Ramos (cell line): ENCODE results near the gene TBX19.

Experiments used
- in situ Hi-C: fragments of 300-500 bp; cut with MboI; formaldehyde crosslinking; loops from one replicate; pipeline ENCODE4 v1.14.3; 2022; ENCODE audit warnings: low sequenced_read_pairs; ENCODE audit not compliant: unreplicated experiment

The TBX19 gene

DNA sequence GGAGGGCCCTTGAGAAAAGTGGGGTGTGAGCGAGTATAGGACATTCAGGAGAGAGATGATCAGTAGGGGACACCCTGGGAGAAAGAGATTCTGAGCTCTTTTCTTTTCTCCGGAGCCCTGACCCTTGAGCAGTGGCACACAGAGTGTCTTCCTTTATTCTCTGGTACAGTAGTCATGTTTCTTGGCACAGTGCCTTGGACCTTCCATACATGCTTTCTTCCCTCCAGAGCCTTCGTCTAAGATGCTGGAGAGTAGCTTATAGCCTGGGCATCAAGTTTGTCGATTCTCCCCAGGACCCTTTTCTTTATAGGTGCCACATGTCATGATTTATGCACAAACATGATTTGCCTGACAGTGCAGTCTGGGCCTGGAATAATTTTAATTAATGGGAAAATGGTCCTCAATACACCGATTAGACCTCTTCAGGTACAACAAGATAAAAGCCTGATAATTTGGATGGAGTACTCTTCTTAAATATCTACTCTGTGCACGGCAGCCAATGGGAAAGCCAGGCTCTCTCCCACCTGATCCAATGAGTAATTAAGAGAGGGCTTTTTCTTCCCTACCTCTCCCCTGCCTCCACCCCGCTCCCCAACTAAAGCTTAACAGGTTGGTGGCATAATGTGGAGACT lies at the start of gene TBX19:
TBX19 (plus strand) TSS at position 582 of the 632 bp plus-strand sequence. CDS start 214 bp downstream, outside the sequence.
- in situ Hi-C loops = no loop called here

- in situ Hi-C loops = no loop called here
Measured at GRCh38 chr1:168234846-168235547, 45.7 kb upstream of the TBX19 start.

DNA sequence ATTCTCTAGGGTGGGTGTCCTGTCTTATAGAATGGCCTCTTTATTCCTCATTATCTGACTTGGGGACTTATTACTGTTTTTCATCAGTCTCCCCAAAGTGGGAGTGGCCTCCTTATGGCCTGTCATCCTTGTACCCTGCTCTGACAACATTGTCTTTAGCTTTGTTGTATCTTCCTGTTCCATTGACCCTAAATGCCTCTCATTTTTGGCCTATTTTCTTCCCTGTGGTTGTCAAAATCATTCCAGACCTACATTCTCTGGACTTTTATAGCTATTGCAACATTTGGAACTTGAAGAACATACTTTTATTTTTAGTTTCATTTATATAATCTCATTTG lies 45.2 kb upstream of the TBX19 start:
- in situ Hi-C loops = no loop called here

GRCh38 chr1:168235937-168236336 lies 44.7 kb upstream of the TBX19 start:
- in situ Hi-C loops = no loop called here

- in situ Hi-C loops = no loop called here
Measured at GRCh38 chr1:168236836-168237611, 43.7 kb upstream of the TBX19 start.

DNA sequence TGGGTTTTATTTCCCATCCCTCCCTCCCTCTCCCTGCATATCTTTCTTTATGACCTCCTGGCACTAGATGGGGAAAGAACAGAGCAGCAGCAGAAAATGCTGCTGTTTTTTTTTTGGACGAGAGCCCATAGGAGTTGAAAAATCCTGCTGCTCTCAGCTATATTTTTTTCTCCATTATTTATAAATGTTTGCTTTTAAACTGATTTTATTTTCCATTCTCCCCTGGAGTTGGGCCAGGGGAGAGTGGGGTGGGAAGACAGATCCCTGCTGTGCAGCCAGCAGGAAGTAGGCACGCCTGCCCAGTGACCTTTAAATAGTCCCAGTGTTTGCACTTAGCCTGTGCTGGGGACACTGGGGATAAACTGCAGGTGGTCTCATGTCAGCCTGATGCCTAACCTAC lies 37.5 kb upstream of the TBX19 start:
- in situ Hi-C loops = no loop called here

GRCh38 chr1:168243636-168244212 lies 37.0 kb upstream of the TBX19 start:
- in situ Hi-C loops = no loop called here

DNA sequence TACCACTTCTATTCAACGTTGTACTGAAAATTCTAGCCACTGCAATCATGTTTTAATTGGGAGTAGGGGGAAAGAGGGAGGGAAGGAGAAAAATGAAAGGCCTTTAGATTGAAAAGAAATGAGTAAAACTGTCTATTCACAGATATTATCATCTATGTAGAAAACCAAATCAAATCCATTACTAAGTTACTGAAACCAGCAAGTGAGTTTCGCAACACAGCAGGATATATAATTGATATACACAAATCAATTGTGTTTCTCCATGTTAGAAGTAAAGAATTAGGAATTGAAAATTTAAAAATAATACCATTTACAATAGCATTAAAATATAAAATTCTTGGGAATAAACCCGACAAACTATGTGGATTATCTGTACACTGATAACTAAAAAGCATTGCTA lies 35.6 kb upstream of the TBX19 start:
- in situ Hi-C loops = no loop called here

DNA sequence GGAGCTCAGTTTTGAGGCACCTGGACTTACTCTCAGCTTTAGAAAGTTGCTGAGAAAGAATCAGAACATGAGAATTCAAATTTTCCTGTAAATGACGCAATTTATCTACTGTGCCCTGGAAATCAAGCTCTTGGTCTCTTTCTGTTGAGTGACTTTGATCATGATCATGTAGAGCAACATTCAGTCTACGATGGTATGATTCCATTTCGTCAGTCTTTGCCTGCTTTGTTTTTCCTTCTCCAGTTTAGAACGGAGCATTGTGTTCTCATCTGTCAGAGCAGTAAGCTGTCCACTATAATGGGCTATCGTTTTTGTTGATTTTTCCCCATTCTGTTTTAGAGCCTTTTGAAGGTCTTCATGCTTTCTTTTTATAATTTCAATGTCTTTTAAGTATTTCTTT lies 34.2 kb upstream of the TBX19 start:
- in situ Hi-C loops = no loop called here

- in situ Hi-C loops = no loop called here
Measured at GRCh38 chr1:168252204-168252733, 28.4 kb upstream of the TBX19 start.

DNA sequence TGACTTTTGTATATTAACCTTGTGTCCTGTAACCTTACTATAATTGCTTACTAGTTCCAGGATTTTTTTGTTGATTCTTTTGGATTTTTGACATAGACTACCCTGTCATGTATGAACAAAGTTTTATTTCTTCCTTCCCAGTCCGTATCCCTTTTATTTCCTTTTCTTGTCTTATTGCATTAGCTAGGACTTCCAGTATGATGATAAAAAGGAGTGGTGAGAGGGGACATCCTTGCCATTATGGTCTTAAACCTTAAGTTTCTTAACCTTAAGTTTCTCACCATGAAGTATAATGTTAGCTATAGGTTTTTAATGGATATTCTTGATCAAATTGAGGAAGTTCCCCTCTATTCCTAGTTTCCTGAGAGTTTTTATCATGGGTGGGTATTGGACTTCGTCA lies 24.5 kb upstream of the TBX19 start:
- in situ Hi-C loops = no loop called here

DNA sequence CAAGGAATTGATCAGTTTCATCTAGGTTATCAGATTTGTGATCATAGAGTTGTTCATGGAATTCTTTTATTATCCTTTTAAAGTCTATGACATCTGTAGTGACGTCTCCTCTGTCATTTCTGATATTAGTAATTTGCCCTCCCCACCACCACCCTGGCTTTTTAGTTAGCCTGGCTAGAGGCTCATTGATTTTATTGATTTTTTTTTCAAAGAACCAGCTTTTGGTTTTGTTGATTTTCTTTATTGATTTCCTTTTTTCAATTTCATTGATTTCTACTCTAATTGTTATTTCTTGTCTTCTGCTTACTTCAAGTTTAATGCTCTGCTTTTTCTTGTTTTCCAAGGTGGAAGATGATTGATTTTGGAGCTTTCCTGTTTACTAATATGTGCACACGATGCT lies 23.3 kb upstream of the TBX19 start:
- in situ Hi-C loops = no loop called here

- in situ Hi-C loops = no loop called here
Measured at GRCh38 chr1:168259567-168259966, 21.1 kb upstream of the TBX19 start.

GRCh38 chr1:168260393-168260792 lies 20.3 kb upstream of the TBX19 start:
- in situ Hi-C loops = no loop called here

DNA sequence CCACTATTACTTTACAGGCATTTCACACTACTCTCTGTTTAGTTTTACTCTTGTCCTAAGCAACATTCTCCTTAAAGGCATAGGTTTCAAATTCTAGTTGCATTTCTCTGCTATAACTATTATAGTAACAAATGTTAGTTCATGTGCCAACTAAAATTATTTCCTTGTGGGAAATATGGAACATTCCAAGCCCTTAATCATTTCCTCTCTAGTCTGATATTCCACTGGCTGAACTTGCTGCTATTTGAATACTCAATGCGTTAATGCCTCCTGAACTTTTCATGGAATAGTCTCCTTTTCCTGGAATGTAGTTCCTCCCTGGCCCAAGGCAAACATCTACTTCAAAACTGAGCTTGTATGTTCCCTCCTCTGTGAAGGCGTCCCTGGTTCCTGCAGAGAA lies 19.3 kb upstream of the TBX19 start:
- in situ Hi-C loops = no loop called here

DNA sequence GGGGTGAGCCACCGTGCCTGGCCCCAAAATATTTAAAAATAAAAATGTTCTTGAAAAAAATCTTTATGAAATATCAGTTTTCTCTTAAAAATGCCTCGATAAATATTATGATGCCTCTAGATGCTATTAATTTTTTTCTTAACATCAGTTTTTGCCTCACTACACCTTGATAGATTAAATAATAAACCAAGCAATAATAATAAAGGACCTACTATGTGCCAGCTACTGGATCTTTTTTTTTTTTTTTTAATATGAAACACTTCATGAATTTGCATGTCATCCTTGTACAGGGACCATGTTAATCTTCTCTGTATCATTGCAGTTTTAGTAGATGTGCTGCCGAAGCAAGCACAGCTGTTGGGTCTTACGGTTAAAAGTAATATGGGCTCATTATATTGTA lies 17.5 kb upstream of the TBX19 start:
- in situ Hi-C loops = no loop called here

- in situ Hi-C loops = no loop called here
Measured at GRCh38 chr1:168264296-168264695, 16.4 kb upstream of the TBX19 start.

DNA sequence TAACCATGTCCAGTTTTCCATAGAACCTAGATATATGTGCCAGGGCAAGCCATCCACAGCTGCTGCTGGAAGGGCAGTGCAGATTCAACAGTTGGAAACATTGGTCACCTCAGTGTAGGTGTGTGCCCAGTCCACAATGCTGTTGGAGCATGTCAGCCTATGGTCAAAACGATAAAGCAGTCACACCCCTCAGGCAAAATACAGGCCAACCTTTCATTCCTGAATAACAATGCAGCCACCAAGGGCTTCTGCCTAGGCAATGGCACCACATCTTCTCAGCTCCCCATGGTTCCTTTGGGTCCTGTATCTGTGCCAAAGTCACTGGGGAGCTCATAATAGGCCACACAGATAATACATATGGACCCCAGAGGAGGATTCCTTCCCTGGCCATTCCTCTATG lies 15.1 kb upstream of the TBX19 start:
- in situ Hi-C loops = no loop called here

DNA sequence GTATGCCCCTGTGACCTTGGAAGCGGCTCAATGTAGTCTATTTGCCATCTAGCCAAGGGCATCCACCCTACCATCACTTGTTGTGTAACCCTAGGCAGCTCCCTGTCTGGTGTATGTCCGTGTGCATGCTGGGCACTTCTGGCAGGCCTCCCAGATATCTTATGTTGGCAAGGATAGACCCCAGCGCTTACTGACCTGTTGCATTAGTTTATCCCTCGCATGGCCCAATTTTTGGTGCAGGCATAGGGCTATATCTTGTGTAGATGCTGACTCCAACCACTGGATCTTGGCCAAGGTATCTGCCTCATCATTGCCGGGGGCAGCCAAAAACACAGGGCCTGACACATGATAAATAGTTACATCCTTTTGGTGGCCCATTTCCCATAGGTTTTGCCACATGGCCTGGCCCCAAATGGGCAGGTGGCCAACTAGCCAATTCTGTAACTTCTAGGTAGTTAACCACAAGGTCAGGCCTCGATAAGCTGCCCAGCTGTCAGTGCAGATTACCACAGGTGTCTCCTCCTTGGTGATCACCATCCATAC lies 14.0 kb upstream of the TBX19 start:
- in situ Hi-C loops = no loop called here

- in situ Hi-C loops = no loop called here
Measured at GRCh38 chr1:168271636-168272035, 9.0 kb upstream of the TBX19 start.

DNA sequence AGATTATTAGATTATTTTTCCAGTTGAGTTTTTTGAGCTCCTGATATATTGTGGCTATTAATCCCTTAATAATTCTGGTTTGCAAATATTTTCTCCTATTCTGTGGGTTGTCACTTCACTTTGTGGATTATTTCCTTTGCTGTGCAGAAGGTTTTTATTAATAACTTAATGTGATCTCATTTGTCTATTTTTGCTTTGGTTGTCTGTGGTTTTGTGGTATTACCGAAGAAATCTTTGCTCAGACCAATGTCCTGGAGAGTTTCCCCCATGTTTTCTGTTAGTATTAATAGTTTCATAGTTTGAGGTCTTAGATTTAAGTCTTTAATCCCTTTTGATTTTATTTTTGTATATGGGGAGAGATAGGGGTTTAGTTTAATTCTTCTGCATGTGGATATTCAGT lies 7.1 kb upstream of the TBX19 start:
- in situ Hi-C loops = no loop called here
